RWPE2 (cell line): ENCODE measurements around the gene ZC3H18.

Source experiments
- ATAC-seq: fragments of 200-7000 bp; cut with Tn5 transposase; 3 replicates; pipeline ENCODE4 v1.9.1; 2021; ENCODE audit warnings: low read depth
- DNase-seq: peaks from one replicate; pipeline ENCODE4 v3.0.0-alpha.2; 2020; ENCODE audit warnings: low spot score
- H3K27ac ChIP-seq: fragments of 450-650 bp; 2 replicates; pipeline ENCODE4 v1.5.1; 2017; ENCODE audit warnings: mild to moderate bottlenecking; ENCODE audit not compliant: poor library complexity, severe bottlenecking
- H3K27me3 ChIP-seq: fragments of 250-450 bp; sonication (Bioruptor Pico); 2 replicates; pipeline ENCODE4 v1.5.1; 2021; ENCODE audit warnings: mild to moderate bottlenecking, moderate library complexity; ENCODE audit not compliant: insufficient read depth, poor library complexity, severe bottlenecking
- H3K36me3 ChIP-seq: fragments of 250-450 bp; sonication (Bioruptor Pico); 2 replicates; pipeline ENCODE4 v1.5.1; 2020; ENCODE audit warnings: low read depth, mild to moderate bottlenecking, moderate library complexity
- H3K4me1 ChIP-seq: fragments of 250-450 bp; sonication (Bioruptor Pico); 2 replicates; pipeline ENCODE4 v1.5.1; 2021; ENCODE audit warnings: mild to moderate bottlenecking, moderate library complexity; ENCODE audit not compliant: insufficient read depth, poor library complexity, severe bottlenecking
- H3K4me3 ChIP-seq: fragments of 250-450 bp; sonication (Bioruptor Pico); 2 replicates; pipeline ENCODE4 v1.5.1; 2021; ENCODE audit warnings: mild to moderate bottlenecking, moderate library complexity; ENCODE audit not compliant: severe bottlenecking
- H3K9me3 ChIP-seq: fragments of 250-450 bp; sonication (Bioruptor Pico); 2 replicates; pipeline ENCODE4 v1.5.1; 2021; ENCODE audit warnings: mild to moderate bottlenecking, moderate library complexity; ENCODE audit not compliant: severe bottlenecking
- TF ChIP-seq, protein P1 (sequence below): fragments of 450-650 bp; IDR thresholded peaks from one replicate; pipeline ENCODE4 v1.5.1; 2017; ENCODE audit warnings: mild to moderate bottlenecking, moderate library complexity; ENCODE audit not compliant: poor library complexity, severe bottlenecking

The ZC3H18 gene

GRCh38 chr16:88580371-88580770 lies 10.2 kb downstream of the ZC3H18 start:
- H3K4me1 ChIP-seq: no peaks in the 10 kb centered on the region
- H3K9me3 ChIP-seq: no peaks in the 10 kb centered on the region
- TF ChIP-seq, protein P1, sequence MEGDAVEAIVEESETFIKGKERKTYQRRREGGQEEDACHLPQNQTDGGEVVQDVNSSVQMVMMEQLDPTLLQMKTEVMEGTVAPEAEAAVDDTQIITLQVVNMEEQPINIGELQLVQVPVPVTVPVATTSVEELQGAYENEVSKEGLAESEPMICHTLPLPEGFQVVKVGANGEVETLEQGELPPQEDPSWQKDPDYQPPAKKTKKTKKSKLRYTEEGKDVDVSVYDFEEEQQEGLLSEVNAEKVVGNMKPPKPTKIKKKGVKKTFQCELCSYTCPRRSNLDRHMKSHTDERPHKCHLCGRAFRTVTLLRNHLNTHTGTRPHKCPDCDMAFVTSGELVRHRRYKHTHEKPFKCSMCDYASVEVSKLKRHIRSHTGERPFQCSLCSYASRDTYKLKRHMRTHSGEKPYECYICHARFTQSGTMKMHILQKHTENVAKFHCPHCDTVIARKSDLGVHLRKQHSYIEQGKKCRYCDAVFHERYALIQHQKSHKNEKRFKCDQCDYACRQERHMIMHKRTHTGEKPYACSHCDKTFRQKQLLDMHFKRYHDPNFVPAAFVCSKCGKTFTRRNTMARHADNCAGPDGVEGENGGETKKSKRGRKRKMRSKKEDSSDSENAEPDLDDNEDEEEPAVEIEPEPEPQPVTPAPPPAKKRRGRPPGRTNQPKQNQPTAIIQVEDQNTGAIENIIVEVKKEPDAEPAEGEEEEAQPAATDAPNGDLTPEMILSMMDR: no peak
- H3K36me3 ChIP-seq: peaks cover 79% of the 10 kb centered on the region
- H3K27me3 ChIP-seq: no peaks in the 10 kb centered on the region
- H3K27ac ChIP-seq: no peak overlapping the region
- no peak for ATAC-seq
- DNase-seq: no peak
- H3K4me3 ChIP-seq: no peak overlapping the region

DNA sequence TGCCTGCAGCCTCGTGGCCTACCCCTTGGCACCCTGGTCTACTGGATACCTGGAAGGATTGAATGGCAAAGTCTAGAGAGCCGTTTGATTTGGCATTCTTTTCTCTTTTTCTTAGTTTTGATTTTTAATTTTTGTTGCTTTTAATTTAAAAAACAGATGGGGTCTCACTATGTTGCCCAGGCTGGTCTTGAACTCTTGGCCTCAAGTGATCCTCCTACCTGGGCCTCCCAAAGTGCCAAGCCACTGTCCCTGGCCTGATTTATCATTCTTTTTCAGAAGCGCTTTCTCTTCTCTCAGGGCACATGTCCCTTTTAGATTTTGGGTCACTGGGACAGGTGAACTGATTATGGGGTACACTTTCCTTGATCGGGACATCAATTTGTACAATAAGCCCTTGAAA lies 10.8 kb downstream of the ZC3H18 start:
- no peaks in the 10 kb centered on the region for H3K9me3 ChIP-seq
- DNase-seq (no peak), ATAC-seq (no peak)
- H3K36me3 ChIP-seq: peaks cover 73% of the 10 kb centered on the region
- TF ChIP-seq, protein P1: no peak
- H3K4me3 ChIP-seq: no peak overlapping the region
- no peaks in the 10 kb centered on the region for H3K27me3 ChIP-seq
- H3K4me1 ChIP-seq: no peaks in the 10 kb centered on the region
- no peak overlapping the region for H3K27ac ChIP-seq

DNA sequence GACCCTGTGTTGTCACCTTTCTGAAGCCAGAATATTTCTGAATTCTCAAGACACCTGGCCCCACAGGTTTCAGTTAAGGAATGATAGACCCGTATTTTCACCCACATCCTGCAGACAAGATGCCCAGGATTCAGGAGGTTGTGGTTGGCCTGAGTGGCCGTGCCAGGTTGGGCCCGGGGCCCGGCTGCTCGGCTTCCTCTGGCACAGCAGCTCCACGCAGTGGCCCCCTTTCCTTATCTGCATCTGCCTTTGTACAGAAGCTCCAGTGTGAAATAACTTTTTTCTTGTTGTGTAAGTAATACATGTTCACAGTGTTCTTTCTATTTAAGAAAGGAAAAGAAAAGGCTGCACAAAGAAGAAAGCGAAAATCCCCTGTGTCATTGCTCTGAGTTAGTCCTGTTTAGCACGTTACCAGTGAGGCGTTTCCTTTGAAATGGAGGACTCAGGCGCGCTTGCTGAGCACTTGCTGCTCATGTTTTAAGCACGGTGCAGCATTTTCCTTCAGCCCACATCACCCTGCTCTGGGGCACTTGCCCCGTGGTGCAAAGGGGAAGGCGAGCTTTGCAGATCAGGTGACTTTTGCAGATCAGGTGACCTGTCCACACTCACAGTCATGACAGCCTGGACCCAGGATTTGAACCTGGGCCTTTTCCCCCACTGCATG lies 12.8 kb downstream of the ZC3H18 start:
- Histone ChIP-seq H3K27me3 (no peaks in the 10 kb centered on the region), H3K36me3 (peaks cover 73% of the 10 kb centered on the region), H3K27ac (no peak overlapping the region), H3K4me3 (no peak overlapping the region), H3K9me3 (no peaks in the 10 kb centered on the region), H3K4me1 (no peaks in the 10 kb centered on the region)
- ATAC-seq (no peak), DNase-seq (no peak)
- TF ChIP-seq, protein P1: no peak

GRCh38 chr16:88584676-88585075 lies 14.5 kb downstream of the ZC3H18 start:
- H3K36me3 ChIP-seq: peaks cover 76% of the 10 kb centered on the region
- DNase-seq (no peak), ATAC-seq (no peak)
- no peak overlapping the region for H3K4me3 ChIP-seq
- no peaks in the 10 kb centered on the region for H3K4me1 ChIP-seq
- TF ChIP-seq, protein P1: no peak
- no peaks in the 10 kb centered on the region for H3K27me3 ChIP-seq
- no peak overlapping the region for H3K27ac ChIP-seq
- no peaks in the 10 kb centered on the region for H3K9me3 ChIP-seq

- H3K27ac ChIP-seq: no peak overlapping the region
- no peak overlapping the region for H3K4me3 ChIP-seq
- H3K4me1 ChIP-seq: no peaks in the 10 kb centered on the region
- TF ChIP-seq, protein P1: no peak
- ATAC-seq (no peak), DNase-seq (no peak)
- no peaks in the 10 kb centered on the region for H3K27me3 ChIP-seq
- no peaks in the 10 kb centered on the region for H3K9me3 ChIP-seq
- peaks cover 77% of the 10 kb centered on the region for H3K36me3 ChIP-seq
These were observed 15.1 kb downstream of the ZC3H18 start for GRCh38 chr16:88585269-88585668.
